Activated T-cell treated with anti-CD3 and anti-CD28 coated beads for 48 hours (primary cell): Measurements from ENCODE around the gene SBF2.
"Not testable (repeated sequence)": the region's sequence is repeated elsewhere in the genome, so short reads cannot be mapped to it uniquely, and the experiment has no call there.

Experiments used
- DNase-seq: peaks from one replicate; pipeline ENCODE4 v3.0.0-alpha.2; 2020; ENCODE audit warnings: low read depth

Gene SBF2

GRCh38 chr11:10005955-10006525 lies 288.0 kb downstream of the SBF2 start:
- DNase-seq, result no peak

GRCh38 chr11:10004526-10005113 lies 289.4 kb downstream of the SBF2 start:
- DNase-seq, result no peak

GRCh38 chr11:10002221-10002620 lies 291.8 kb downstream of the SBF2 start:
- DNase-seq, result no peak

GRCh38 chr11:9992306-9992705 lies 301.7 kb downstream of the SBF2 start:
- DNase-seq, result no peak

GRCh38 chr11:9990221-9990973 lies 303.6 kb downstream of the SBF2 start:
- DNase-seq, result no peak

- not testable (repeated sequence) for DNase-seq
Observed at GRCh38 chr11:9987303-9987702, 306.7 kb downstream of the SBF2 start.

- no peak for DNase-seq
Observed at GRCh38 chr11:9982796-9983579, 311.0 kb downstream of the SBF2 start.

GRCh38 chr11:9982127-9982795 lies 311.8 kb downstream of the SBF2 start:
- DNase-seq, result no peak

GRCh38 chr11:9980931-9981330 lies 313.1 kb downstream of the SBF2 start:
- no peak for DNase-seq

- DNase-seq, result no peak
Observed at GRCh38 chr11:9977554-9977953, 316.5 kb downstream of the SBF2 start.

GRCh38 chr11:9974375-9974774 lies 319.6 kb downstream of the SBF2 start:
- no peak for DNase-seq

GRCh38 chr11:9973921-9974320 lies 320.1 kb downstream of the SBF2 start:
- no peak for DNase-seq

GRCh38 chr11:9972989-9973388 lies 321.0 kb downstream of the SBF2 start:
- DNase-seq, result no peak

GRCh38 chr11:9971894-9972293 lies 322.1 kb downstream of the SBF2 start:
- no peak for DNase-seq

GRCh38 chr11:9969068-9969467 lies 325.0 kb downstream of the SBF2 start:
- no peak for DNase-seq

GRCh38 chr11:9962722-9963121 lies 331.3 kb downstream of the SBF2 start:
- no peak for DNase-seq

GRCh38 chr11:9957072-9957471 lies 336.9 kb downstream of the SBF2 start:
- DNase-seq, result no peak

GRCh38 chr11:9956483-9956882 lies 337.5 kb downstream of the SBF2 start:
- no peak for DNase-seq

GRCh38 chr11:9955391-9955790 lies 338.6 kb downstream of the SBF2 start:
- no peak for DNase-seq

GRCh38 chr11:9953994-9954626 lies 339.9 kb downstream of the SBF2 start:
- DNase-seq, result no peak

GRCh38 chr11:9952511-9953196 lies 341.4 kb downstream of the SBF2 start:
- DNase-seq, result no peak
